GM03348 (cell line): ENCODE results near the gene SALL1.

Source experiments
- DNase-seq: peaks from one replicate; pipeline ENCODE4 v3.0.0; 2012; ENCODE audit warnings: low spot score

SALL1 gene

DNA sequence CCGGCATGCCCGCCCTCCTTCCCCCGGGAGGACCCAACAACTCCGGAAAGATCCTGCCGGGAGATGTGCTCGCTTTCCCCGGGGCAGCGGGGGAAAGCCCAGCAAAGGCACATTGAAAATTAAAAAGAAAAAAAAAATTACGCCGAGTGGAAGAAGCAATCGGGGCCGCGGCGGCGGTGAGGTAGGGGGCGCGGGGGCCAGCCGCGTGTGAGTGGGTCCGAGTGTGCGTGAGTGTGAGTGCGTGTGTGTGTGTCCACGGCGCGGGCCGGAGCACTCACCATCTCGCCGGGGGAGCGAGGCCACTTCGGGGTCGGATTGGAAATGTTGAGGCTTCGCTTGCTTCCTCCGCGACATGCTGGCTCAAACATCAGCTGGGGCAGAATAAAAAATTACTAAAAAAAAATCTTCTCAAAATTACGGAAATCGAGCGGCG is at the start of gene SALL1:
Gene SALL1, minus strand, starts transcription at position 383 of the 433 bp plus-strand sequence. Its CDS starts 29 bp downstream, at position 354.
- DNase-seq, result no peak

DNA sequence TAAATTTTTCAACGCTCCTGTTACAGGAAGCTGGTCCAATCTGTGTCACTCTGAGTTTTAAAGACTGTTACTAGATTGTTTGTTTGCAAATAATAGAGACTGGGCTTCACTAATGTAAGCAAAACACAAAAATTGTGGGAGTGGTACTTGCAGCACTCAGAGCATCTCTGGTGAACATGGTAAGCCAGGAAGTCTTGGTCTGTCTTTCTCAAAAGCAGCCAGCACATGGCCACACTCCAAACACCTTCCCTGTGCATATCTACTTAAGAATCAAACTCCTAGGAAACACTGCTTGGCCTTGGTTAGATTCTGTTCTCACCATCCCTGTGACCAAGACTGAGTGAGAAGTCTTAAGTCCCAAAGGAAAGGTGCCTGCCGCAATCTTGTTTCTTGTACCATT is 49.7 kb upstream of the SALL1 start:
- no peak for DNase-seq

- no peak for DNase-seq
Measured at GRCh38 chr16:51197953-51198748, 47.1 kb upstream of the SALL1 start.

- no peak for DNase-seq
Measured at GRCh38 chr16:51193879-51194278, 42.8 kb upstream of the SALL1 start.

DNA sequence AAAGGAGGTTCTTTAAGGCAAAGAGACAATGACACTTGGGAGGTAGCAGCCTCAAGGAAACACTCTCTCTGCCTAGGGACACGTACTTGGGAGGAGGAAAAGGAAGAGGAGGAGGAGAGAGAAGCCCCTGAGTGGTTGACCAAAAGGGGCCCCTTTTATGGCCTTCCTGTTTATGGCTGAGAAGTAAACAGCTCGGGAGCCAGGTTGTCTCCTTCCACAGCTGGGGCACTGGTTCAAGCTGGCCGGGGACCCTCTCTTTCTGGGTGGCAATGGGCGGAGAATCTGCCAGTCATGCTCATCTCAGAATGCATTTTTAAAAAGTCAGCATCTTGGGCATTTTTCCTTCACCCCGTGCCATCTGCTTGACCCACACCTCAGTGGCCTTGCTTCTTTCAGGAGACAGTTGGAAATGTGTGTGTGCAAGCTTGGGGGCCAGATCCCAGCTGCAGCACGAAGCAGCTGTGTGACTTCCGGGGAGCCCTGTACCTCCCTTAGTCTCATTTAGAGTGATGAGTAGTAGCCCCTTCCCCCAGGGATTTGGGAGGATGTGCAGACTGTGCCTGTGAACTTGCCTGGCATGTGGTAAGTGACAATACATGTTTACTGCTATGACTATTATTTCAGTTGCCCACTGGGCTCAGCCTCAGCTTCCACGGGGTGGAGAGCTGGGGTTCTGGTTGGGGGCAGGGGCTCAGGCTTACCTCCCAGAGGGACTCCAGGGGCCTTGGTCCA is 33.8 kb upstream of the SALL1 start:
- DNase-seq, result no peak

DNA sequence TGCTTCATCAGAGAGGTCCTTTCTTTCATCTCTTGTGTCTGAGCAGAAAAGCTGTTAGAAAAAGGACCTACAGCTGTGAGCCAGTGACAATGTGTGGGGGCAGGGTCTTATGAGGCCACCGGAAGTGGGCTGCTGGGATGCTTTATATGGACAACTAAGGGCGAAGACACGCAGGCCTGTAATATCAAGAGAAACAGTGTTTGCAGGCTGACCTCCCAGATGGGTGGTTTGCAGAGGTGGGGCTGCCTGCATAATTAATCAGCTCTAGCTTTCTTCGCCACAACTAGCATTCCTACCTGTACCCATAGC is 30.4 kb upstream of the SALL1 start:
- no peak for DNase-seq

DNA sequence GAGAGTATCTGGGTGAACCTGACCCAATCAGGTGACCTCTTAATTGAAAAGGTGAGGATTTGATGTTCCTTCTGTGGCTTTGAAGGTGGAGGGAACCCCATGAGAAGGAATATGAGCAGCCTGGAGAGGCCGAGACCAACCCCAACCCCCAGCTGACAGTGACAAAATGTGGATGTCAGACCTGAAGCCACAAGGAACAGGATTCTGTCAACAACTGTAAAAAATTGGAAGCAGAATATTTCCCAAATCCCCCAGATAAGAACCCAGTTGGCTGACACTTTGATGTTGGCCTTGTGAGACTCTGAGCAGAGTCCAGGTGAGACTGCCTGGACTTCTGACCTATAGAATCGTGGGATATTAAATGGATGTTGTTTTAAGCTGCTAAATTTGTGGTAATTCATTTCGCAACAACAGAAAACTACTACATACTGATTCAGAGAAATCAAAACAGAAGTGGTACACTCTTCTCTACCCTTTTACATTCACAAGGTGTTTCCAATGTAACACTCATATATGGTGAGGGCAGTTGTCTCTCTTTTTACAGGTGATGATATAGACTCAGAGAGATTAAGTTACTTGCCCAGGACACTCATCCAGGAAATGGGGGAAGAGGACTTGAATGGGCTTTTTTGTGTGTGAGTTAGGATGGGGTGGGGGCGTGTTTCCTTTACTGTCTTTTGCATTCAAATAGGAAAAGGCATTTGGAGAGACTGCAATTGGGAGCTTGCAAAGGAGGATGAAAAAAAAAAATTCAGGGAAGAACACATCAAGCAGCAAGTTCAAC is 29.8 kb upstream of the SALL1 start:
- no peak for DNase-seq

- no peak for DNase-seq
Measured at GRCh38 chr16:51175081-51175480, 24.0 kb upstream of the SALL1 start.

DNA sequence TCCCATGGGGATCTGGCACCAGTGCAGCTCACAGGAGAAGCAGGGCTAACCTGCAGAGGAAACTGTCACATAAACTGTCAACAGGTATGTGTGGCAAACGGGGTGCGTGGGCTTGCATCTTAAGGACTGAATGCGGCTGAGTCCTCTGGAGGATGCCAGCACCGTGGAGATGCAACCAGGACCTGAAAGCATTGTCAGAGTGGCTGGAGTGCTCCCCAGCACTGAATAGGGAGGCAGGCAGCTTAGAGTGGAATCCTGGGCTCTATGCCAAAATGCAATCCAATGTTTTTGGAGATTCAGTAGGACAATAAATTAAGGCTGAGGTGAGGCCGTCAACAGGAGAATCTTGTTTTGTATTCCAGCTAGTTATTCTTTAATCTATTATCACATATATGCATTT is 21.3 kb upstream of the SALL1 start:
- no peak for DNase-seq

DNA sequence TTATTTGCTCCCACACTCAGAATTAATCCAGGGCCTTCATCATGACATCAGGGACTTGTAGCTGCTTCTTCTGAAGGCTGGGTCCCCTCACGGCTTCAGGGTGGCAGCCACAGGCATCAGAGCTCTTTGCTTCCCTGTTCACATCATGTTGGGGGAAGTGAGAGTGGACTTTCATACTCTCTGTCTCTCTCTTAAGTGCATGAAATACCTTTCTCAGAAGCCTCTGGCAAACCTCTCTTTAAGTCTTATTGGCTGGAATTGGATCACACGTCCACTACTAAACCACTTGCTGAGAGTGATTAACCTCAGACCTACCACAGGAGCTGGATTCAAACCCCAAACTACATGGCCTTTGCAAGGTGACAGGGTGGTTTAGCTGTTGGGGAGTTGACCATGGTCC is 17.7 kb upstream of the SALL1 start:
- no peak for DNase-seq

DNA sequence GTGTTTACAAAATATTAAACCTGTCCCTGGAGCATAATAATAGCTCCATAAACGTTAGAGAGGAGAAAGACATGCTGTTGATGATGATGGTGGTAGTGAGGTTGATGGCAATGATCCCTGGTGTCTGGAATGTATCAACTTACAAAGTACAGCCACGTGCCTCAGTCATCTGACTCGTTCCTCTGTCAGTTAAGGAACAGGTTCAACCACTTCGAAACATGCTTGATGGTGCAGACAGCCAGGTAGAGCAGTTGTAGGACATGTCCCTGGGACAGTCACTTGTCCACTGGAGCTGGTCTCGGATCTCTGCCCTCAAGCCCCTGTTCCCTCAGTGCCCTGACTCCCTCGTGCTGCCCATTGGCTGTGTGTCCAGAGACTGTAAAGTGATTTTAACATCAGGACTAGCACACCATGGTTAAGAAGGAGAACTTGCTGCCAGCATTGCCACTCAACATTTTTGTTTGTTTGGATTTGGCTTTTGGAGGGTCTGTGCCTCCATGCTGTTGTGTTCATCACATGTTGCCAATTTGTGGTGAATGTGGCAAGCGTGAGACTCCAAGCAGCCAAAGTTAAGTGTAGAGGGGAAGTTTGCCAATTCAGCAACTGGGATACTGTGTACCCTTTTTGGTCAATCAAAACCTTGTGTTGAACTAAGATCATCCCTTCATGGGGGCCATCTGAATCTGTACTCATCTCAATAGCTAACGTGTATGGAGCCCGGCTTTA is 16.3 kb upstream of the SALL1 start:
- no peak for DNase-seq

DNA sequence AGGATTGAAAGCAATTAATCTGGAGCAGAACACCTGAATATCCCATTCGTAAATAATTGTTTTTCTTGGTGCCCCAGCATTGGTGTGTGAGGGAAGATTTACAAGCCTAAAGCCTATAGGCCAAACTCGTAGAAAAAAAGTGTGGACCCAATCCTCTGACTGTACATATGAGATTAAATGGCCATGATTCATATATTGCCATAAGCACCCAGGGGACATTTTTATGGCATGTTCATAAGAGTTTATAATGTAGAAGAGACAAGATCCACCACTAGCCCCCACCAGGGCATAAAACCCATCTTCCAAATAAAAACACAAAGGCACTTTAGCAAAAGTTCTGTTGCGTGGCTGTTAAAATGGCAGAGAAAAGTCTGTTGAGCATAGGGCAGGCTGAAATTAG is 15.5 kb upstream of the SALL1 start:
- no peak for DNase-seq

GRCh38 chr16:51166091-51166490 is 15.0 kb upstream of the SALL1 start:
- DNase-seq, result no peak

DNA sequence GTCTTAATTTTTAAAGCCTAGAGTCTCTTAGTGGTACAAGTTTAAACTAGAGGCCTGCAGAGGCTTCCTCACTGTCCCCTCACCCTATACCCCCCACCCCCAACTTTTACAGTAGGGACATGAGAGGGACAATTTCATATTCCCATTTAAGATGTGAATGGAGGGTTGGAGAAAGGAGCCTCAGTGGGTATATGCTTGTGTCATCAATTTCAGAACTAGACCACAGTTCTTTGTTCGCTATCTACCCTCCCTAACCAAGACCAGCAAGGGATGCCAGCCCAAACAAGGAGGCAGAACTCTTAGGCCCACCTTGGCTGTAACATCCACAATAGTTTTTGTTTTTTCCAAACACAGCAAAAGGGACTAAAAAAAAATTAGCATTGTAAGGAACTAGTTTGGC is 14.0 kb upstream of the SALL1 start:
- no peak for DNase-seq

DNA sequence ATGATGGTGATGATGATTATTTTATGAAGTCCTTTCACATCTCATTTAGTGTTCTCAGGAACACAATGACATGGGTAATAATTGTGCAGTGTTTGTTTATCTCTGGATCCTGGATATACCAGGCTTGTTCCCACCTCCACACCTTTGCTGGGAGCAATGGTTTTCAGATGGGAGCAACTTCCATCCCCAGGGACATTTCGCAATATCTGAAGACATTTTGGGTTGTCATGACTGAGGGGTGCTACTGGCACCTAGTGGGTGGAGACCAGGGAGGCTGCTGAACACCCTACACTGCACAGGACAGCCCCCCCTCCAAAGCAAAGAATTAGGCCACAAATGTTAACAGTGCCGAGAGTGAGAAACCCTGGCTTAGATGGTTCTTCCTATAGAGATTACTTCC is 13.5 kb upstream of the SALL1 start:
- no peak for DNase-seq

DNA sequence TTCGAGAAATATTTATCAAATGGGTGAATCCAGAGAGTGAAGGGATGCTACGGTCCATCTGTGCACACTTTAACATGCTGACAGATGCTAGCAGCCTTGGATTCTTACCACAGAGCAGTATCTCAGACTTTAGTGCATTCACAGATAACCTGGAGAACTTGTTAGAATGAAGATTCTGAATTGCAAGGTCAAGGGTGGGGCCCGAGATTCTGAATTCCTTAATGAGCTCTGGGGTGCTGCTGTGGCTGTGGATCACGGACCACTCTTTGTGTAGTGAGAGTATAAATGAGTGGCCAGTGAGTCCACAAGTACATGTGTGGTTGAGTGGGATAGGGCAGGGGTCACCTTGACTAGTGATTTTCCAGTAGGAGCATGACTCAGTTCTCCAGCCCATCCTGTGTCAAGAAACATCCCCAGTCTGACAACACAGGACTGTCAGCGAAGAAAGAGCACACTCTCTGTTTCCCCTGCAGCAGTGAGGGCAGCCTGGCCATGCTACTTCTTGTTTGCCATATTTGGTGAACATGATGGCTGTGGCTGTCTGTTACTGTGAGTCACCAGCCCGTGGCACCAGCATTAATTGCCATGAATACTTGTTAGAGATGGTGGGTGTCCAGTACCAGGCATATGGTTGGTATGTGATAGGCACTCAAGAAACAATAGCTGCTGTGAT is 13.0 kb upstream of the SALL1 start:
- DNase-seq, result peak; percentile 42

DNA sequence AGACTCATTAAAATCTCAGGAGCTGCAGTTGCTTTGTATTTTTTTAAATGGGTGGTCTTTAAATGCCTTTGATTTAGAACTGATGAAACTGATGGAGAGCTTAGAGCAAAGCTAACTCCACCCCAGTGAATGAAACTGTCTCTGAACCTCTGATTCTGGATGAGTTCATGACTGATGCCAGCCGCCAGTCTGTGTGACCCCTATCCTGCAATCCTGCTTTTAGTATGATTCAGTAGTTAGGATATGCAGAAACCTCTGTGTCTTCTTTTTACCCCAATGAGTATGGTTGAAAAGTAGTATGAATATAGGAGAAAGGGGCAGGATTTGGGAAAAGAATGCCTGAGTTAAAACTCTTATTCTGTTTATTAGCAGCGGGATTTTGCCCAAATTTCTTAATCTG is 12.3 kb upstream of the SALL1 start:
- DNase-seq, result no peak

- DNase-seq, result no peak
Measured at GRCh38 chr16:51161440-51162195, 10.5 kb upstream of the SALL1 start.

GRCh38 chr16:51159865-51160264 is 8.8 kb upstream of the SALL1 start:
- DNase-seq, result no peak

DNA sequence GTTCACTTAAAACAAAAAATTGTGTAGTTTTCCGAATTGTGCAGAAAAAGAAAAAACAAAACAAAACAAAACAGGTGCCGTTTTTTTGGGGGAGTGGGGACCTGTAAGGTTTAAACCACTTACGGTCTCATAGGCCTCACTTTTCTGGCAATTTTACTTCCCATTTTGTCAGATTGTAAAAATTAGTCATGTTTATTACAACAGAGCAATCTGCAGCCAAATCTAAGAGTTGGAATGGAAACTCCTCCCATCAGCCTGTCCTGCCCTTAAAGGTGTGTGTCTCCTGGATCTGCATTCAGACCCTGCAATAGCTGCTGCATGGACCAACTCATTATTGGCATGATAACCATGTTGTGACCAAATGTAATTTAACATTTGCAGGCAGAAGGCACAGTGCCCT is 8.2 kb upstream of the SALL1 start:
- no peak for DNase-seq

GRCh38 chr16:51157698-51158097 is 6.6 kb upstream of the SALL1 start:
- no peak for DNase-seq
